HCT116 (cell line): Measurements from ENCODE around the gene UBE2O. TPM values are rescaled to one million over a fixed set of nuclear protein-coding genes. Genes with fewer than 3 reads are reported as not detected.

Experiments used
- ATAC-seq: fragments of 200-7000 bp; cut with Tn5 transposase; 2 replicates; pipeline ENCODE4 v1.9.1; 2020; ENCODE audit warnings: mild to moderate bottlenecking, moderate library complexity
- BruUV-seq: library from RNA; stranded (reverse); fragments of 400-500 nt; replicated peaks from 2 replicates; lab custom pipeline; 2021; lab: Mats Ljungman, UMichigan
- CTCF ChIA-PET: fragments of 300-600 bp; sonication (Branson Sonifier 250); formaldehyde crosslinking; loops from one replicate; lab custom pipeline; 2021; ENCODE audit warnings: antibody characterized with exemption; lab: Charles Lee
- POLR2A ChIA-PET: fragments of 300-600, 350-600 bp; sonication (Branson Sonifier 250); formaldehyde crosslinking; loops from one replicate; lab custom pipeline; 2021; ENCODE audit warnings: antibody characterized with exemption; lab: Charles Lee
- RAD21 ChIA-PET, 2 experiments: fragments of 300-600 bp; sonication (Branson Sonifier 250); formaldehyde crosslinking; loops; one replicate each; lab custom pipeline; 2023; ENCODE audit warnings: low total read pairs in 2 of 2; ENCODE audit not compliant: uncharacterized antibody in 2 of 2, unreplicated experiment in 2 of 2, low non-redundant PET in 1 of 2; lab: Charles Lee
- DNase-seq: peaks from one replicate; pipeline ENCODE4 v3.0.0-alpha.2; 2010; ENCODE audit warnings: low read depth, low spot score
- H2AFZ ChIP-seq: fragments of 200-600 bp; shearing (Covaris generic), sonication (generic); 2 replicates; pipeline ENCODE4 v1.6.1; 2017; ENCODE audit warnings: low read depth, mixed run types, mixed read lengths, antibody characterized with exemption, low read length; ENCODE audit not compliant: poor library complexity, severe bottlenecking
- H3K27ac ChIP-seq: 2 replicates; pipeline ENCODE4 v1.5.1; 2012; ENCODE audit warnings: low read depth, low read length
- H3K27me3 ChIP-seq: fragments of 200-600 bp; sonication (generic); 2 replicates; pipeline ENCODE4 v1.6.1; 2016; ENCODE audit warnings: mixed run types, low read length, mixed read lengths; ENCODE audit not compliant: insufficient read depth
- H3K36me3 ChIP-seq, 2 experiments: fragments of 200-500 bp in 1 of 2; fragments of 200-600 bp in 1 of 2; sonication (Bioruptor generic) in 1 of 2; sonication (generic) in 1 of 2; 2 replicates each; pipeline versions ENCODE4 v1.5.1 to v1.6.1; 2014 to 2016; ENCODE audit warnings: low read length in 2 of 2, inconsistent platforms in 1 of 2, mixed read lengths in 1 of 2, mixed run types in 1 of 2; ENCODE audit not compliant: insufficient read depth in 2 of 2, control insufficient read depth in 1 of 2
- H3K4me1 ChIP-seq, 2 experiments: fragments of 200-600 bp in 1 of 2; sonication (generic) in 1 of 2; 2 replicates each; pipeline versions ENCODE4 v1.5.1 to v1.6.1; 2012 to 2017; ENCODE audit warnings: low read length in 2 of 2, inconsistent platforms in 1 of 2, mild to moderate bottlenecking in 1 of 2, mixed read lengths in 1 of 2, mixed run types in 1 of 2, moderate library complexity in 1 of 2; ENCODE audit not compliant: insufficient read depth in 2 of 2, control insufficient read depth in 1 of 2
- H3K4me2 ChIP-seq: fragments of 200-600 bp; sonication (generic); 2 replicates; pipeline ENCODE4 v1.6.1; 2017; ENCODE audit warnings: mixed run types, low read length, mixed read lengths
- H3K4me3 ChIP-seq, 2 experiments: fragments of 200-600 bp in 1 of 2; sonication (generic) in 1 of 2; replicated peaks in 1 of 2; 2 replicates each; pipeline ENCODE4 v1.5.1; 2011 to 2016; ENCODE audit warnings: low read length in 2 of 2, control low read depth in 1 of 2, low read depth in 1 of 2, mild to moderate bottlenecking in 1 of 2, mixed read lengths in 1 of 2, mixed run types in 1 of 2
- H3K79me2 ChIP-seq: fragments of 200-600 bp; sonication (generic); 2 replicates; pipeline ENCODE4 v1.6.1; 2017; ENCODE audit warnings: mild to moderate bottlenecking, mixed run types, low read length, moderate library complexity, mixed read lengths; ENCODE audit not compliant: insufficient read depth
- H3K9ac ChIP-seq: fragments of 200-600 bp; sonication (generic); 2 replicates; pipeline ENCODE4 v1.6.1; 2016; ENCODE audit warnings: low read length, mixed read lengths
- H3K9me2 ChIP-seq: fragments of 200-600 bp; sonication (generic), shearing (Covaris generic); 2 replicates; pipeline ENCODE4 v1.6.1; 2017; ENCODE audit warnings: mixed run types, mild to moderate bottlenecking, moderate library complexity; ENCODE audit not compliant: insufficient read depth
- H3K9me3 ChIP-seq, 2 experiments: fragments of 200-500 bp in 1 of 2; fragments of 200-600 bp in 1 of 2; sonication (Bioruptor generic) in 1 of 2; sonication (generic) in 1 of 2; 2 replicates each; pipeline ENCODE4 v1.6.1; 2014 to 2017; ENCODE audit warnings: low read length in 2 of 2, mixed read lengths in 2 of 2, inconsistent platforms in 1 of 2, low read depth in 1 of 2, mild to moderate bottlenecking in 1 of 2, mixed run types in 1 of 2, moderate library complexity in 1 of 2; ENCODE audit not compliant: control insufficient read depth in 1 of 2, insufficient read depth in 1 of 2
- H4K20me1 ChIP-seq: fragments of 200-600 bp; sonication (generic), shearing (Covaris generic); 2 replicates; pipeline ENCODE4 v1.6.1; 2017; ENCODE audit warnings: mixed run types, mild to moderate bottlenecking, moderate library complexity; ENCODE audit not compliant: insufficient read depth
- EGR1 ChIP-seq: IDR thresholded peaks from 2 replicates; pipeline ENCODE4 v1.6.1; 2012; ENCODE audit warnings: low read depth
- TCF7L2 ChIP-seq: IDR thresholded peaks from 2 replicates; pipeline ENCODE4 v1.7.0; 2011; ENCODE audit warnings: borderline replicate concordance, inconsistent platforms; ENCODE audit not compliant: insufficient read depth, insufficient read length; ENCODE audit errors: extremely low read depth
- intact Hi-C: fragments of 100-400 bp; cut with micrococcal nuclease; formaldehyde crosslinking; loops from 2 replicates; pipeline ENCODE4 v1.10.0; 2022
- total RNA-seq: library from RNA; stranded (reverse); gene quantifications from one replicate; pipeline ENCODE4 v1.2.1, GENCODE V29; 2021; ENCODE audit not compliant: unreplicated experiment
- TF ChIP-seq, protein P1 (sequence below): IDR thresholded peaks from 2 replicates; pipeline ENCODE4 v1.6.1; 2012
- TF ChIP-seq, protein P2 (sequence below), 3 experiments: fragments of 200-600 bp in 1 of 3; sonication (generic) in 1 of 3; IDR thresholded peaks in 2 of 3; conservative IDR thresholded peaks in 1 of 3; 2 replicates each; pipeline ENCODE4 v1.5.1; 2012 to 2017; ENCODE audit warnings: low read depth in 2 of 3, low read length in 2 of 3, antibody characterized with exemption in 1 of 3, borderline replicate concordance in 1 of 3, control low read depth in 1 of 3, mild to moderate bottlenecking in 1 of 3, mixed read lengths in 1 of 3, mixed run types in 1 of 3, moderate library complexity in 1 of 3; ENCODE audit not compliant: insufficient read depth in 1 of 3

UBE2O gene
- total RNA-seq, 1 experiment from 2014 or later: 59.1 TPM

DNA sequence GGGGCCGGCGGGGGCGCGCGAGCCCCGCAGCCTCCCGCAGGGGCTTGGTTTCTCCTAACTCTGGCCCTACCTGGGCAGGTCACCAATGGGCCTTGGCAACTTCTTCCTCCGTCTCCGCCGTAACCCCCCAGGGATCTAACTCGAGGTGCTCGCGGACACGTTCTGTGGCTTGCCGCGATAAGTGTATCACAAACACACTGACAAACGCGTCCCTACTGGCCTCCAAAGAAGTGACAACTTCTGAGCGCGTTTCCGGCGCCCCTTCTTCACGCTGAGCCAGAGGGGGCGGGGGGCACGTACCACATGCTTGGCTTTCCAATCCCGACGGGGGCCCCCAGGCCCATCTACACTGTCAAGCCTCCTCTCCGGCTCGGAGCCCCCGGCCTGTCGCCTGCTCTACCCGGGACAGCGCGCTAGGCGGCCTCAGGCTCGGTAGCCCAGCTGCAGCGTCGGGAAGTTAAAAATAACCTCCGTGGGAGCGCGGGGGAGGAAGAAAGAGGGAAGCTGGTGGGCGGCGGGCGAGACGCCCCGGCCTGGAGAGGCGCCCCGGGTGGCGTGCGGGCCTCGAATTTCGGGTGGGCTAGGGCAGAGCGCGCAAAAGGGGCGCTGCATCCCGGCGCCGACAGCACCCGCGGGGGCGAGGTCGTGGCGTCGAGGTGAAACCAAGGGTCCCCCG lies 69.3 kb downstream of the UBE2O start:
- Histone ChIP-seq H2AFZ (peak overlapping the region; percentile 82), H3K27ac (peak overlapping the region; percentile 45; the same call in 1 of the 2 replicates)
- POLR2A ChIA-PET: interaction anchor here (0.6 to 1.3 kb wide), 3 partner anchors 13 to 30 kb away, joined by 3 to 7 read pairs (median 3); partner anchors contain the start of gene PRPSAP1

More for the DNA sequence above, 69.3 kb downstream of the UBE2O start:
- RAD21 ChIA-PET: interaction anchor here (0.9 to 1.4 kb wide), 3 partner anchors 13 to 18 kb away, joined by 3 read pairs; no protein-coding TSS in a partner anchor
- H3K9ac ChIP-seq: peak overlapping the region; percentile 64
- TF ChIP-seq, protein P1, sequence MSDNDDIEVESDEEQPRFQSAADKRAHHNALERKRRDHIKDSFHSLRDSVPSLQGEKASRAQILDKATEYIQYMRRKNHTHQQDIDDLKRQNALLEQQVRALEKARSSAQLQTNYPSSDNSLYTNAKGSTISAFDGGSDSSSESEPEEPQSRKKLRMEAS: peak; percentile 12; the same call in 1 of the 2 replicates
- peak; percentile 48 for TF ChIP-seq EGR1
- TF ChIP-seq TCF7L2: no peak
- TF ChIP-seq, protein P2, sequence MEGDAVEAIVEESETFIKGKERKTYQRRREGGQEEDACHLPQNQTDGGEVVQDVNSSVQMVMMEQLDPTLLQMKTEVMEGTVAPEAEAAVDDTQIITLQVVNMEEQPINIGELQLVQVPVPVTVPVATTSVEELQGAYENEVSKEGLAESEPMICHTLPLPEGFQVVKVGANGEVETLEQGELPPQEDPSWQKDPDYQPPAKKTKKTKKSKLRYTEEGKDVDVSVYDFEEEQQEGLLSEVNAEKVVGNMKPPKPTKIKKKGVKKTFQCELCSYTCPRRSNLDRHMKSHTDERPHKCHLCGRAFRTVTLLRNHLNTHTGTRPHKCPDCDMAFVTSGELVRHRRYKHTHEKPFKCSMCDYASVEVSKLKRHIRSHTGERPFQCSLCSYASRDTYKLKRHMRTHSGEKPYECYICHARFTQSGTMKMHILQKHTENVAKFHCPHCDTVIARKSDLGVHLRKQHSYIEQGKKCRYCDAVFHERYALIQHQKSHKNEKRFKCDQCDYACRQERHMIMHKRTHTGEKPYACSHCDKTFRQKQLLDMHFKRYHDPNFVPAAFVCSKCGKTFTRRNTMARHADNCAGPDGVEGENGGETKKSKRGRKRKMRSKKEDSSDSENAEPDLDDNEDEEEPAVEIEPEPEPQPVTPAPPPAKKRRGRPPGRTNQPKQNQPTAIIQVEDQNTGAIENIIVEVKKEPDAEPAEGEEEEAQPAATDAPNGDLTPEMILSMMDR (IDR thresholded peaks at IDR 0.05 in 2 of 3, conservative IDR thresholded peaks at IDR 0.05 in 1 of 3; ENCODE audit: borderline replicate concordance in 1 of 3, insufficient read depth in 1 of 3, low read depth in 2 of 3, low read length in 2 of 3): peak in 2 of 3 experiments; percentile 33 to 42; a peak in 3 of 6 replicates
- no peaks in the 10 kb centered on the region for H4K20me1 ChIP-seq
- peaks cover 11% of the 10 kb centered on the region; the same call in 1 of the 2 replicates for H3K27me3 ChIP-seq
- H3K79me2 ChIP-seq: no peaks in the 10 kb centered on the region
- no peaks in the 10 kb centered on the region for H3K9me3 ChIP-seq
- ATAC-seq: peak; percentile 49
- H3K36me3 ChIP-seq: no peaks in the 10 kb centered on the region
- H3K4me3 ChIP-seq: peak overlapping the region; percentile 56 to 73
- intact Hi-C loops: loop anchor here (1.0 kb wide), 1 partner anchor 18 kb away; no protein-coding TSS in a partner anchor
- DNase-seq: no peak
- peak overlapping the region; percentile 98 for H3K4me2 ChIP-seq
- CTCF ChIA-PET: interaction anchor here (0.9 to 5.3 kb wide), 8 partner anchors 13 to 120 kb away, joined by 3 to 42 read pairs (median 13); no protein-coding TSS in a partner anchor
- H3K4me1 ChIP-seq: peaks cover 26 to 41% of the 10 kb centered on the region in 2 experiments
- BruUV-seq: no TSS peak
- H3K9me2 ChIP-seq: no peaks in the 10 kb centered on the region
